Superior temporal gyrus (tissue), 1 donor: Measurements from ENCODE around the gene NFATC2.

Experiments
- DNase-seq: peaks from one replicate; pipeline ENCODE4 v3.0.0-alpha.2; 2016; ENCODE audit errors: extremely low spot score

NFATC2 gene

GRCh38 chr20:51430198-51430950 lies 112.1 kb downstream of the NFATC2 start:
- DNase-seq = no peak

GRCh38 chr20:51429696-51430095 lies 112.8 kb downstream of the NFATC2 start:
- no peak for DNase-seq

GRCh38 chr20:51429144-51429482 lies 113.4 kb downstream of the NFATC2 start:
- DNase-seq = no peak

- DNase-seq = no peak
These were observed 113.9 kb downstream of the NFATC2 start for GRCh38 chr20:51428401-51429143.

- no peak for DNase-seq
These were observed 114.7 kb downstream of the NFATC2 start for GRCh38 chr20:51427651-51428291.

GRCh38 chr20:51426718-51427650 lies 115.5 kb downstream of the NFATC2 start:
- DNase-seq = no peak

- DNase-seq = no peak
These were observed 117.0 kb downstream of the NFATC2 start for GRCh38 chr20:51425347-51426106.

- DNase-seq = no peak
These were observed 118.0 kb downstream of the NFATC2 start for GRCh38 chr20:51424270-51425117.

GRCh38 chr20:51423810-51424209 lies 118.7 kb downstream of the NFATC2 start:
- DNase-seq = no peak

- DNase-seq = no peak
These were observed 119.2 kb downstream of the NFATC2 start for GRCh38 chr20:51423290-51423667.

GRCh38 chr20:51422514-51423289 lies 119.8 kb downstream of the NFATC2 start:
- DNase-seq = no peak

- no peak for DNase-seq
These were observed 121.7 kb downstream of the NFATC2 start for GRCh38 chr20:51420805-51421204.

GRCh38 chr20:51420111-51420510 lies 122.4 kb downstream of the NFATC2 start:
- DNase-seq = no peak

- no peak for DNase-seq
These were observed 122.9 kb downstream of the NFATC2 start for GRCh38 chr20:51419646-51420045.

- no peak for DNase-seq
These were observed 123.3 kb downstream of the NFATC2 start for GRCh38 chr20:51419231-51419630.

GRCh38 chr20:51418137-51418529 lies 124.4 kb downstream of the NFATC2 start:
- DNase-seq = no peak

GRCh38 chr20:51417250-51418136 lies 125.0 kb downstream of the NFATC2 start:
- no peak for DNase-seq

GRCh38 chr20:51416532-51417249 lies 125.8 kb downstream of the NFATC2 start:
- no peak for DNase-seq
